Osteocyte (in vitro differentiated cells): ENCODE results near the gene JAZF1. TPM values are rescaled to one million over a fixed set of nuclear protein-coding genes. Genes with fewer than 3 reads are reported as not detected.

ENCODE experiments used
- DNase-seq: peaks from one replicate; pipeline ENCODE4 v3.0.0; 2021; ENCODE audit warnings: mixed read lengths; ENCODE audit not compliant: unreplicated experiment; ENCODE audit errors: extremely low spot score
- H3K27ac Mint-ChIP-seq: one replicate; pipeline ENCODE4 v1.8.0; 2021; ENCODE audit warnings: mild to moderate bottlenecking, mixed read lengths; ENCODE audit not compliant: unreplicated experiment
- H3K27me3 Mint-ChIP-seq: one replicate; pipeline ENCODE4 v1.8.0; 2021; ENCODE audit warnings: mixed read lengths; ENCODE audit not compliant: unreplicated experiment
- H3K36me3 Mint-ChIP-seq: one replicate; pipeline ENCODE4 v1.8.0; 2021; ENCODE audit warnings: mixed read lengths; ENCODE audit not compliant: unreplicated experiment
- H3K4me1 Mint-ChIP-seq: one replicate; pipeline ENCODE4 v1.8.0; 2021; ENCODE audit warnings: mixed read lengths; ENCODE audit not compliant: unreplicated experiment
- H3K4me3 Mint-ChIP-seq: one replicate; pipeline ENCODE4 v1.8.0; 2021; ENCODE audit warnings: mild to moderate bottlenecking, moderate library complexity, mixed read lengths; ENCODE audit not compliant: unreplicated experiment
- H3K9me3 Mint-ChIP-seq: one replicate; pipeline ENCODE4 v1.8.0; 2021; ENCODE audit warnings: mixed read lengths; ENCODE audit not compliant: unreplicated experiment
- total RNA-seq: library from RNA; stranded (reverse); gene quantifications from 2 replicates; pipeline ENCODE4 v1.2.1, GENCODE V29; 2021
- TF ChIP-seq, protein P1 (sequence below): fragments of 200-600 bp; sonication (generic); IDR thresholded peaks from 2 replicates; pipeline ENCODE4 v1.5.0; 2021; ENCODE audit warnings: antibody characterized with exemption, mild to moderate bottlenecking, moderate library complexity

Gene JAZF1
- total RNA-seq, 1 donor from 2014 or later, result 19.8 TPM

DNA sequence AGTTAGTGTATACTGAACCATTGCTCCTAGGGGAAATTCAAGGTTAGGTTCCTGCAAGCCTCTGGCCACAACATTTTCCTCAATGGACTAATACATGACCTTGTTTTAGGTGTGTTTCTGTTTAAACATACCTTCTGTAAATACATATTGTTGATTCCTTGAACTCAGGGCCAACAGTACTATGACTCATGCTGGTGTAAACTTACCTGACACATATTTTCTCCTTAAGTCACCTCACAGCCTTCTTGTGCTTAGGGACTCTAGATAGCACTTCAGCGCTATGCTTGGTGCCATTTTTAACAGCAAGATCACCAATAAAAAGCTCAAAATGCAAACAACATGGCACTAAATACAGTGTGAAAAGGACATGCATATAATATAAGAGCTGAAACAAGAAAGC is 264.2 kb downstream of the JAZF1 start:
- Mint-ChIP-seq H3K9me3 (no peaks in the 10 kb centered on the region), H3K4me3 (no peak overlapping the region), H3K4me1 (peaks cover 14% of the 10 kb centered on the region), H3K27ac (no peak overlapping the region), H3K27me3 (no peaks in the 10 kb centered on the region), H3K36me3 (no peaks in the 10 kb centered on the region)
- TF ChIP-seq, protein P1, sequence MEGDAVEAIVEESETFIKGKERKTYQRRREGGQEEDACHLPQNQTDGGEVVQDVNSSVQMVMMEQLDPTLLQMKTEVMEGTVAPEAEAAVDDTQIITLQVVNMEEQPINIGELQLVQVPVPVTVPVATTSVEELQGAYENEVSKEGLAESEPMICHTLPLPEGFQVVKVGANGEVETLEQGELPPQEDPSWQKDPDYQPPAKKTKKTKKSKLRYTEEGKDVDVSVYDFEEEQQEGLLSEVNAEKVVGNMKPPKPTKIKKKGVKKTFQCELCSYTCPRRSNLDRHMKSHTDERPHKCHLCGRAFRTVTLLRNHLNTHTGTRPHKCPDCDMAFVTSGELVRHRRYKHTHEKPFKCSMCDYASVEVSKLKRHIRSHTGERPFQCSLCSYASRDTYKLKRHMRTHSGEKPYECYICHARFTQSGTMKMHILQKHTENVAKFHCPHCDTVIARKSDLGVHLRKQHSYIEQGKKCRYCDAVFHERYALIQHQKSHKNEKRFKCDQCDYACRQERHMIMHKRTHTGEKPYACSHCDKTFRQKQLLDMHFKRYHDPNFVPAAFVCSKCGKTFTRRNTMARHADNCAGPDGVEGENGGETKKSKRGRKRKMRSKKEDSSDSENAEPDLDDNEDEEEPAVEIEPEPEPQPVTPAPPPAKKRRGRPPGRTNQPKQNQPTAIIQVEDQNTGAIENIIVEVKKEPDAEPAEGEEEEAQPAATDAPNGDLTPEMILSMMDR, result no peak
- DNase-seq, result no peak

DNA sequence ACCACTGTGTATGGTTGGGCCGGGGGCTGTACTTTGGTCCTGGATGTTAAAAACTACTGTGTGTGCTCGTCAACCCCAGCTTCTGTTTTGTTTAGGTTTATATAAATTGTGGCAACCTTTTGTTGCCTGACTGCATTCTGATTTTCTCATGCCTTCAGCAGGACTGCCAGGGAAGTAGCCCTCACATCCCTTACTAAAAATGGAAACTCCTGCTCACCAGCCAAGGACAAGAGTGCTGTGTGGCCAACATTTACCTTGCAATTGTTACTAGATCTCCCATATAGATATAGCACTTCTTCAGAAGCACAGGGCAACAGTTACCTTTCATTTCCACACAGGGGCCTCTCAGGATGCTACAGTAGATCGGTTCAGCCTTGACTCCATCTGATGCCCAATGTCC is 266.2 kb downstream of the JAZF1 start:
- no peak overlapping the region for H3K27ac Mint-ChIP-seq
- TF ChIP-seq, protein P1, result no peak
- H3K36me3 Mint-ChIP-seq, result peaks cover 2% of the 10 kb centered on the region
- no peaks in the 10 kb centered on the region for H3K9me3 Mint-ChIP-seq
- no peak for DNase-seq
- H3K4me1 Mint-ChIP-seq, result no peaks in the 10 kb centered on the region
- H3K27me3 Mint-ChIP-seq, result no peaks in the 10 kb centered on the region
- H3K4me3 Mint-ChIP-seq, result no peak overlapping the region

DNA sequence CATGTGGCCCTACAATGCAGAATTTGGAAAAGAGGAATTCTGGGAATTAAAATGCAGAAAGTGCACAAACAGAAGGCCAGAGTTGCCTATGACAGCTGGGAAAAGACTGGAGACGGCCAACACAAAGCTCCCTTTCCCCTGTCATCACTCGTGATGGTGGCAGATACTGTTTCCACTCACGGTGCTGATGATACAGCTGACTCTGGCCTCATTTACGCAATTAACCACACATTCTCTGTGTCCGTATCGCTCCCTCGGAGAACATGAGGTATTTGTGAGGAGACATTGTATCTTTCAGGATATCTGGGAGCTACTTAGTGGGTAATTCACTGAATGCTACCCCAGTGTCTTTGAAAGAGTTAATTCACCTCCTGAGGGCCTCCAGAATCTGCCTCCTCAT is 267.8 kb downstream of the JAZF1 start:
- no peaks in the 10 kb centered on the region for H3K27me3 Mint-ChIP-seq
- TF ChIP-seq, protein P1, result no peak
- no peaks in the 10 kb centered on the region for H3K9me3 Mint-ChIP-seq
- H3K4me1 Mint-ChIP-seq, result no peaks in the 10 kb centered on the region
- DNase-seq, result no peak
- no peak overlapping the region for H3K27ac Mint-ChIP-seq
- H3K36me3 Mint-ChIP-seq, result peaks cover 2% of the 10 kb centered on the region
- no peak overlapping the region for H3K4me3 Mint-ChIP-seq

DNA sequence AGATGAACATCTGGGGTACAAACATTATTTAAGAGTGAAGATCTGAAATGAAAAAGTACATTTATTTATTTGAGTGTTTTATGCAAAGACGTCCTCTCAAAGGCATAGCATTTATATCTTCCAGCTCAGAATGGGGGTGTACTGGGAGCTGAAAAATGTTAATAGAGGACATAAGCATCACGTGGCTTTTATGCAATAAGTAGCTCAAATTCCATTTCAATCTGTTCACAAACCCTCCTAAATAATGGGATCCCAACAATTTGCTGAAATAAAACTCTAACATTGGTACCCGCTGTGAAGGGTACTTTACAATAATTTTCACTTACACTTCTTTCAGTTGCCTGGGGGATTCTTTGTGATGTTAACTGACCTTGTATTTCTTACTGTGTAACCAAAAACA is 268.7 kb downstream of the JAZF1 start:
- no peaks in the 10 kb centered on the region for H3K9me3 Mint-ChIP-seq
- H3K36me3 Mint-ChIP-seq, result peaks cover 2% of the 10 kb centered on the region
- no peaks in the 10 kb centered on the region for H3K27me3 Mint-ChIP-seq
- no peaks in the 10 kb centered on the region for H3K4me1 Mint-ChIP-seq
- TF ChIP-seq, protein P1, result no peak
- H3K4me3 Mint-ChIP-seq, result no peak overlapping the region
- DNase-seq, result no peak
- H3K27ac Mint-ChIP-seq, result no peak overlapping the region

DNA sequence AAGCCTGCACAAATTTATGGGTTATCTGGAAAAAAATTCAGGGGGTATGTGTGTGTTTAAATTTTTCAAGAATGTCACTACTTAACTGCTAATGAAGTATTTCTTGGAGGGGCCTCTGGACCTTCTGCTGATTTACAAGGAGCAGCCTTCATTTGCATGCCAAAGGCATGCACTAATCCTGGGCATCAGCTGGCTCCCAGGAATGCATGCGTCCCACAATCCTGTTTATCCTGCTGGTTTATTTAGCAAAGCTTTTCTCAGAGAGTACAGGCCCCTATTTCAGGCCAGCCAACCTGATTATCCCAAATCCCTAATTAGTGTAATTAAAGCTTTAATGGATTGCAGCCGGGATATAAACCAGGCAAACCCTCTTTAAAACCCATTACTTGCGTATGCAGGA is 270.3 kb downstream of the JAZF1 start:
- H3K27me3 Mint-ChIP-seq, result no peaks in the 10 kb centered on the region

More for the DNA sequence above, 270.3 kb downstream of the JAZF1 start:
- no peaks in the 10 kb centered on the region for H3K9me3 Mint-ChIP-seq
- H3K27ac Mint-ChIP-seq, result no peak overlapping the region
- DNase-seq, result no peak
- TF ChIP-seq, protein P1, result no peak
- H3K4me1 Mint-ChIP-seq, result peaks cover 6% of the 10 kb centered on the region
- peaks cover 2% of the 10 kb centered on the region for H3K36me3 Mint-ChIP-seq
- no peak overlapping the region for H3K4me3 Mint-ChIP-seq
